T-cell (primary cell): Measurements from ENCODE around the gene KDM6A. TPM values are rescaled to one million over a fixed set of nuclear protein-coding genes. Genes with fewer than 3 reads are reported as not detected.
"Not testable (repeated sequence)": the region's sequence is repeated elsewhere in the genome, so short reads cannot be mapped to it uniquely, and the experiment has no call there.

Source experiments
- ATAC-seq, 4 experiments: fragments of 200-7000 bp in 3 of 4; fragments of 150-1000 bp in 1 of 4; cut with Tn5 transposase; replicated peaks in 1 of 4; 1 replicate in 3 of 4; 2 replicates in 1 of 4; pipeline ENCODE4 v1.10.0; 2021; ENCODE audit warnings: moderate library complexity in 3 of 4, mild to moderate bottlenecking in 2 of 4, moderate number of reproducible peaks in 1 of 4
- CTCF ChIA-PET, 2 donors: fragments of 300-600 bp; sonication (Branson Sonifier 250); formaldehyde crosslinking; loops; one replicate each; lab custom pipeline; 2022; ENCODE audit warnings: antibody characterized with exemption in 2 of 2; lab: Charles Lee
- POLR2A ChIA-PET, 2 donors: fragments of 300-600 bp; sonication (Branson Sonifier 250); formaldehyde crosslinking; loops; one replicate each; lab custom pipeline; 2022; ENCODE audit warnings: antibody characterized with exemption in 2 of 2; lab: Charles Lee
- DNase-seq, 35 experiments: peaks; one replicate each; pipeline versions ENCODE4 v3.0.0 to v3.0.0-alpha.2; 2013 to 2023
- H3K27ac ChIP-seq: one replicate; pipeline ENCODE4 v1.5.1; 2013; ENCODE audit warnings: low read length
- H3K27me3 ChIP-seq, 2 experiments: replicated peaks in 1 of 2; 1 replicate in 1 of 2; 2 replicates in 1 of 2; pipeline versions ENCODE4 v1.6.1 to v1.7.0; 2013; ENCODE audit warnings: low read length in 1 of 2, mixed read lengths in 1 of 2; ENCODE audit not compliant: control insufficient read depth in 2 of 2, insufficient read depth in 2 of 2; ENCODE audit errors: extremely low read depth in 1 of 2
- H3K36me3 ChIP-seq, 2 donors: 1 replicate in 1 of 2; 2 replicates in 1 of 2; pipeline versions ENCODE4 v1.6.1 to v1.7.0; 2013; ENCODE audit warnings: low read length in 1 of 2; ENCODE audit not compliant: control insufficient read depth in 2 of 2, insufficient read depth in 1 of 2; ENCODE audit errors: extremely low read depth in 1 of 2
- H3K4me1 ChIP-seq, 2 experiments: 1 replicate in 1 of 2; 2 replicates in 1 of 2; pipeline versions ENCODE4 v1.6.1 to v1.7.0; 2013; ENCODE audit warnings: low read length in 2 of 2, mixed read lengths in 1 of 2; ENCODE audit not compliant: insufficient read depth in 2 of 2, control insufficient read depth in 1 of 2; ENCODE audit errors: extremely low read depth in 1 of 2
- H3K4me3 ChIP-seq, 2 donors: 1 replicate in 1 of 2; 2 replicates in 1 of 2; pipeline versions ENCODE4 v1.5.1 to v1.7.0; 2013; ENCODE audit warnings: mild to moderate bottlenecking in 2 of 2, low read length in 1 of 2, moderate library complexity in 1 of 2; ENCODE audit not compliant: control insufficient read depth in 1 of 2; ENCODE audit errors: extremely low read depth in 1 of 2
- H3K9me3 ChIP-seq: 2 replicates; pipeline ENCODE4 v1.7.0; 2013
- H3K27ac Mint-ChIP-seq, 2 donors: one replicate each; pipeline ENCODE4 v1.8.0; 2020 to 2021; ENCODE audit warnings: mild to moderate bottlenecking in 2 of 2, mixed read lengths in 2 of 2
- H3K27me3 Mint-ChIP-seq, 2 donors: one replicate each; pipeline ENCODE4 v1.8.0; 2021 to 2022; ENCODE audit warnings: mixed read lengths in 2 of 2
- H3K36me3 Mint-ChIP-seq: one replicate; pipeline ENCODE4 v1.8.0; 2021; ENCODE audit warnings: mixed read lengths
- H3K4me1 Mint-ChIP-seq, 3 donors: one replicate each; pipeline ENCODE4 v1.8.0; 2020 to 2022; ENCODE audit warnings: mixed read lengths in 3 of 3, mild to moderate bottlenecking in 1 of 3
- H3K4me3 Mint-ChIP-seq, 3 donors: one replicate each; pipeline ENCODE4 v1.8.0; 2020 to 2022; ENCODE audit warnings: mild to moderate bottlenecking in 3 of 3, mixed read lengths in 3 of 3, moderate library complexity in 3 of 3
- H3K9me3 Mint-ChIP-seq, 3 donors: one replicate each; pipeline ENCODE4 v1.8.0; 2020 to 2022; ENCODE audit warnings: mixed read lengths in 3 of 3
- WGBS: methylation state at CpG from one replicate; pipeline ENCODE4 v1.1.5; 2013; ENCODE audit warnings: missing lambda C conversion rate; ENCODE audit not compliant: insufficient coverage; 5-methylcytosine and 5-hydroxymethylcytosine counted together
- total RNA-seq, 35 experiments: library from RNA in 6 of 35; stranded (reverse) in 6 of 35; fragments of 120-200 nt in 1 of 35; gene quantifications; one replicate each; pipeline versions ENCODE4 v1.2.1 to v1.2.4 and lab custom pipeline; 2013 to 2026

KDM6A gene
- total RNA-seq, 5 donors from 2014 or later (not counting 1 experiment from before 2014, with no cell fraction given), result 37.1 to 97.3 (median 55.7) TPM

GRCh38 chrX:44945736-44946135, 72.7 kb downstream of the KDM6A start:
- peaks cover 12% of the 10 kb centered on the region for H3K36me3 Mint-ChIP-seq

GRCh38 chrX:44946771-44947170, 73.8 kb downstream of the KDM6A start:
- CTCF ChIA-PET, result no interaction called here
- no CpG with 5 or more reads among the region's 4 CpGs for WGBS

More at GRCh38 chrX:44945736-44946135, 72.7 kb downstream of the KDM6A start:
- Mint-ChIP-seq H3K9me3 (peaks cover 3 to 13% (median 7%) of the 10 kb centered on the region in 3 donors), H3K4me1 (peaks cover 29 to 46% (median 43%) of the 10 kb centered on the region in 3 donors), H3K27ac (no peak overlapping the region), H3K27me3 (no peaks in the 10 kb centered on the region), H3K4me3 (no peak overlapping the region)
- ChIA-PET POLR2A (no interaction called here), CTCF (interaction anchor here in 1 of 2 donors (1.3 kb wide), 1 partner anchor 52 kb away, joined by 4 read pairs; no protein-coding TSS in a partner anchor)
- H3K4me3 ChIP-seq, result no peak overlapping the region
- no peaks in the 10 kb centered on the region for H3K4me1 ChIP-seq
- no peaks in the 10 kb centered on the region for H3K27me3 ChIP-seq
- no peak overlapping the region for H3K27ac ChIP-seq
- WGBS, result no CpG with 5 or more reads among the region's 4 CpGs
- no peaks in the 10 kb centered on the region for H3K36me3 ChIP-seq
- H3K9me3 ChIP-seq, result peaks cover 3% of the 10 kb centered on the region
- no peak for ATAC-seq
- peak in 1 of 35 experiments; percentile 6 for DNase-seq

GRCh38 chrX:44947995-44948394, 75.0 kb downstream of the KDM6A start:
- H3K27ac ChIP-seq, result no peak overlapping the region
- H3K4me3 ChIP-seq, result no peak overlapping the region
- H3K36me3 ChIP-seq, result no peaks in the 10 kb centered on the region
- no peaks in the 10 kb centered on the region for H3K4me1 ChIP-seq
- ATAC-seq (no peak), DNase-seq (no peak)
- H3K9me3 ChIP-seq, result peaks cover 3% of the 10 kb centered on the region
- Mint-ChIP-seq H3K27ac (no peak overlapping the region), H3K4me3 (no peak overlapping the region), H3K4me1 (peaks cover 41 to 65% (median 53%) of the 10 kb centered on the region in 3 donors), H3K27me3 (no peaks in the 10 kb centered on the region), H3K9me3 (peaks cover 0 to 13% (median 4%) of the 10 kb centered on the region in 3 donors), H3K36me3 (peaks cover 12% of the 10 kb centered on the region)
- ChIA-PET POLR2A (no interaction called here), CTCF (no interaction called here)
- WGBS, result no CpG with 5 or more reads among the region's 4 CpGs
- no peaks in the 10 kb centered on the region for H3K27me3 ChIP-seq

More at GRCh38 chrX:44946771-44947170, 73.8 kb downstream of the KDM6A start:
- Histone ChIP-seq H3K36me3 (no peaks in the 10 kb centered on the region), H3K9me3 (peaks cover 3% of the 10 kb centered on the region), H3K4me1 (no peaks in the 10 kb centered on the region), H3K4me3 (no peak overlapping the region), H3K27me3 (no peaks in the 10 kb centered on the region), H3K27ac (no peak overlapping the region)
- DNase-seq (peak in 1 of 35 experiments; percentile 5), ATAC-seq (no peak)
- H3K27me3 Mint-ChIP-seq, result no peaks in the 10 kb centered on the region
- POLR2A ChIA-PET, result no interaction called here
- peaks cover 37 to 55% (median 53%) of the 10 kb centered on the region in 3 donors for H3K4me1 Mint-ChIP-seq
- peaks cover 3 to 13% (median 7%) of the 10 kb centered on the region in 3 donors for H3K9me3 Mint-ChIP-seq
- H3K4me3 Mint-ChIP-seq, result no peak overlapping the region
- no peak overlapping the region for H3K27ac Mint-ChIP-seq
- H3K36me3 Mint-ChIP-seq, result peaks cover 12% of the 10 kb centered on the region

GRCh38 chrX:44948406-44948805, 75.4 kb downstream of the KDM6A start:
- H3K27ac Mint-ChIP-seq, result no peak overlapping the region

GRCh38 chrX:44949125-44949524, 76.1 kb downstream of the KDM6A start:
- Mint-ChIP-seq H3K4me1 (peaks cover 51 to 74% (median 64%) of the 10 kb centered on the region in 3 donors), H3K27ac (no peak overlapping the region), H3K9me3 (peaks cover 0 to 13% (median 4%) of the 10 kb centered on the region in 3 donors), H3K27me3 (no peaks in the 10 kb centered on the region), H3K36me3 (peaks cover 12% of the 10 kb centered on the region), H3K4me3 (no peak overlapping the region)
- no peak overlapping the region for H3K4me3 ChIP-seq
- POLR2A ChIA-PET, result no interaction called here
- H3K27ac ChIP-seq, result no peak overlapping the region
- no peaks in the 10 kb centered on the region for H3K27me3 ChIP-seq
- DNase-seq, result no peak
- no CpG with 5 or more reads among the region's 8 CpGs for WGBS
- no peak for ATAC-seq
- H3K9me3 ChIP-seq, result peaks cover 3% of the 10 kb centered on the region
- H3K4me1 ChIP-seq, result no peaks in the 10 kb centered on the region
- no peaks in the 10 kb centered on the region for H3K36me3 ChIP-seq
- CTCF ChIA-PET, result no interaction called here

More at GRCh38 chrX:44948406-44948805, 75.4 kb downstream of the KDM6A start:
- DNase-seq (no peak), ATAC-seq (no peak)
- ChIA-PET CTCF (no interaction called here), POLR2A (no interaction called here)
- Histone ChIP-seq H3K36me3 (no peaks in the 10 kb centered on the region), H3K27ac (no peak overlapping the region), H3K27me3 (no peaks in the 10 kb centered on the region), H3K4me1 (no peaks in the 10 kb centered on the region), H3K9me3 (peaks cover 3% of the 10 kb centered on the region), H3K4me3 (no peak overlapping the region)
- no peaks in the 10 kb centered on the region for H3K27me3 Mint-ChIP-seq
- no peak overlapping the region for H3K4me3 Mint-ChIP-seq
- WGBS, result no CpG with 5 or more reads among the region's 2 CpGs
- H3K9me3 Mint-ChIP-seq, result peaks cover 0 to 13% (median 4%) of the 10 kb centered on the region in 3 donors
- H3K36me3 Mint-ChIP-seq, result peaks cover 12% of the 10 kb centered on the region
- peaks cover 45 to 68% (median 56%) of the 10 kb centered on the region in 3 donors for H3K4me1 Mint-ChIP-seq

GRCh38 chrX:44950471-44951366, 77.7 kb downstream of the KDM6A start:
- not testable (repeated sequence) for H3K4me3 ChIP-seq
- H3K4me3 Mint-ChIP-seq, result peak overlapping the region in 1 of 3 donors; percentile 41

More at GRCh38 chrX:44950471-44951366, 77.7 kb downstream of the KDM6A start:
- peak overlapping the region in 1 of 2 donors; percentile 63 for H3K27ac Mint-ChIP-seq
- H3K27me3 Mint-ChIP-seq, DNase-seq, H3K36me3 Mint-ChIP-seq, H3K27me3 ChIP-seq, H3K9me3 ChIP-seq, H3K9me3 Mint-ChIP-seq, H3K36me3 ChIP-seq, H3K27ac ChIP-seq, ATAC-seq, H3K4me1 ChIP-seq: not testable (repeated sequence)
- WGBS, result 86% methylated on average over 2 of the region's 9 CpGs
- H3K4me1 Mint-ChIP-seq, result peaks cover 61 to 81% (median 77%) of the 10 kb centered on the region in 3 donors
- ChIA-PET POLR2A (interaction anchor here in 1 of 2 donors (0.6 kb wide), 1 partner anchor 63 kb away, joined by 3 read pairs; no protein-coding TSS in a partner anchor), CTCF (interaction anchor here in 1 of 2 donors (0.7 kb wide), 1 partner anchor 13 kb away, joined by 3 read pairs; no protein-coding TSS in a partner anchor)
